ENCODE data around the gene NOD2.

Gene NOD2

GRCh38 chr16:50741225-50741780 is 47.9 kb downstream of the NOD2 start:
- no peak for TF ChIP-seq CTCF (IDR thresholded peaks at IDR 0.05; ENCODE audit: insufficient read depth, low read length, poor library complexity, severe bottlenecking)
- no peaks in the 10 kb centered on the region; the same call in 1 of the 2 replicates for H3K36me3 ChIP-seq (ENCODE audit: control insufficient read depth, insufficient read depth, low read length)
- H3K27me3 ChIP-seq (replicated peaks; ENCODE audit: control insufficient read depth, insufficient read depth, low read length), result no peaks in the 10 kb centered on the region
- peak overlapping the region; percentile 60 for H3K4me3 ChIP-seq (replicated peaks; ENCODE audit: low read depth, low read length)
- no peak for DNase-seq (ENCODE audit: extremely low read depth, insufficient read length)

GRCh38 chr16:50741781-50742575 is 48.6 kb downstream of the NOD2 start, which contains the start of gene CYLD:
CYLD (plus strand) TSS chr16:50742086; CDS start chr16:50749699, 7,613 bp downstream.
- peak; percentile 99 for DNase-seq (ENCODE audit: extremely low read depth, insufficient read length)
- no peaks in the 10 kb centered on the region for H3K27me3 ChIP-seq (replicated peaks; ENCODE audit: control insufficient read depth, insufficient read depth, low read length)
- peak within 1 kb of the TSS; percentile 93 for H3K4me3 ChIP-seq (replicated peaks; ENCODE audit: low read depth, low read length)
- no peak for TF ChIP-seq CTCF (IDR thresholded peaks at IDR 0.05; ENCODE audit: insufficient read depth, low read length, poor library complexity, severe bottlenecking)
- no peaks in the 10 kb centered on the region; the same call in 1 of the 2 replicates for H3K36me3 ChIP-seq (ENCODE audit: control insufficient read depth, insufficient read depth, low read length)

- H3K4me3 ChIP-seq (replicated peaks; ENCODE audit: low read depth, low read length), result peak overlapping the region; percentile 93
- no peaks in the 10 kb centered on the region for H3K27me3 ChIP-seq (replicated peaks; ENCODE audit: control insufficient read depth, insufficient read depth, low read length)
- H3K36me3 ChIP-seq (ENCODE audit: control insufficient read depth, insufficient read depth, low read length), result no peaks in the 10 kb centered on the region; the same call in 1 of the 2 replicates
- TF ChIP-seq CTCF (IDR thresholded peaks at IDR 0.05; ENCODE audit: insufficient read depth, low read length, poor library complexity, severe bottlenecking), result no peak
- no peak for DNase-seq (ENCODE audit: extremely low read depth, insufficient read length)
Measured at GRCh38 chr16:50742576-50743200, 49.3 kb downstream of the NOD2 start.

- Histone ChIP-seq H3K36me3 (ENCODE audit: control insufficient read depth, insufficient read depth, low read length) (no peaks in the 10 kb centered on the region; the same call in 1 of the 2 replicates), H3K27me3 (replicated peaks; ENCODE audit: control insufficient read depth, insufficient read depth, low read length) (no peaks in the 10 kb centered on the region), H3K4me3 (replicated peaks; ENCODE audit: low read depth, low read length) (peak overlapping the region; percentile 93)
- TF ChIP-seq CTCF (IDR thresholded peaks at IDR 0.05; ENCODE audit: insufficient read depth, low read length, poor library complexity, severe bottlenecking), result no peak
- no peak for DNase-seq (ENCODE audit: extremely low read depth, insufficient read length)
Measured at GRCh38 chr16:50743581-50744225, 50.3 kb downstream of the NOD2 start.

GRCh38 chr16:50744881-50745280 is 51.5 kb downstream of the NOD2 start:
- Histone ChIP-seq H3K36me3 (ENCODE audit: control insufficient read depth, insufficient read depth, low read length) (peaks cover 3% of the 10 kb centered on the region), H3K27me3 (replicated peaks; ENCODE audit: control insufficient read depth, insufficient read depth, low read length) (no peaks in the 10 kb centered on the region), H3K4me3 (replicated peaks; ENCODE audit: low read depth, low read length) (peak overlapping the region; percentile 93)
- DNase-seq (ENCODE audit: extremely low read depth, insufficient read length), result no peak
- no peak for TF ChIP-seq CTCF (IDR thresholded peaks at IDR 0.05; ENCODE audit: insufficient read depth, low read length, poor library complexity, severe bottlenecking)
